ENCODE data around the gene RNF113B.

The RNF113B gene

DNA sequence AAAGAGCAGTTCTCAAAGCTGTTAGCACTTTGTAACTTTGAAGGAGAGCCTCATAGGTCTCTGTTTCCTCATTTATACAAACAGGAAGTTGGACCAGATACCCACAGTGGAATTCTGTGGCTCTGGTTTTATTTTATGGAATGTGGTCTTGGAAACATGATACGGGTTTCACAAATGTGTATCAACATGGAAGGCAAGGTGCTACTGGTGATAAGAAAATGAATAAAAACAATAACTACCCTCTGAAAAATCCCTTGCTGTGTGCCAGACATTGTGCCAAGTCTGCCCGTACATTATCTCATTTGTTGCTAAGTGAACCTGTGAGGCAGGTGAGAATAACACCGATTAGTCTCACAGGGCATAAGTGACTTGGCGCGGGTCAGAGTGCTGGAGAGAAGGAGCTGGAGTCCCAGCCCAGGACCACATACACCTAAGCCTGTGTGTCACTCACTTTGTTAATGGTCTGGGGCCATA is 45.0 kb upstream of the RNF113B start:
- DNase-seq (ENCODE audit: low read depth) = no peak
- no peak overlapping the region for H3K4me3 ChIP-seq (ENCODE audit: low read depth, low read length)
- TF ChIP-seq, protein P1, sequence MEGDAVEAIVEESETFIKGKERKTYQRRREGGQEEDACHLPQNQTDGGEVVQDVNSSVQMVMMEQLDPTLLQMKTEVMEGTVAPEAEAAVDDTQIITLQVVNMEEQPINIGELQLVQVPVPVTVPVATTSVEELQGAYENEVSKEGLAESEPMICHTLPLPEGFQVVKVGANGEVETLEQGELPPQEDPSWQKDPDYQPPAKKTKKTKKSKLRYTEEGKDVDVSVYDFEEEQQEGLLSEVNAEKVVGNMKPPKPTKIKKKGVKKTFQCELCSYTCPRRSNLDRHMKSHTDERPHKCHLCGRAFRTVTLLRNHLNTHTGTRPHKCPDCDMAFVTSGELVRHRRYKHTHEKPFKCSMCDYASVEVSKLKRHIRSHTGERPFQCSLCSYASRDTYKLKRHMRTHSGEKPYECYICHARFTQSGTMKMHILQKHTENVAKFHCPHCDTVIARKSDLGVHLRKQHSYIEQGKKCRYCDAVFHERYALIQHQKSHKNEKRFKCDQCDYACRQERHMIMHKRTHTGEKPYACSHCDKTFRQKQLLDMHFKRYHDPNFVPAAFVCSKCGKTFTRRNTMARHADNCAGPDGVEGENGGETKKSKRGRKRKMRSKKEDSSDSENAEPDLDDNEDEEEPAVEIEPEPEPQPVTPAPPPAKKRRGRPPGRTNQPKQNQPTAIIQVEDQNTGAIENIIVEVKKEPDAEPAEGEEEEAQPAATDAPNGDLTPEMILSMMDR (IDR thresholded peaks at IDR 0.05; ENCODE audit: insufficient read depth, low read depth, low read length, missing control alignments) = no peak

- DNase-seq (ENCODE audit: low read depth) = no peak
- TF ChIP-seq, protein P1 (IDR thresholded peaks at IDR 0.05; ENCODE audit: insufficient read depth, low read depth, low read length, missing control alignments) = no peak
- no peak overlapping the region for H3K4me3 ChIP-seq (ENCODE audit: low read depth, low read length)
These were observed 44.2 kb upstream of the RNF113B start for GRCh38 chr13:98221234-98221633.

DNA sequence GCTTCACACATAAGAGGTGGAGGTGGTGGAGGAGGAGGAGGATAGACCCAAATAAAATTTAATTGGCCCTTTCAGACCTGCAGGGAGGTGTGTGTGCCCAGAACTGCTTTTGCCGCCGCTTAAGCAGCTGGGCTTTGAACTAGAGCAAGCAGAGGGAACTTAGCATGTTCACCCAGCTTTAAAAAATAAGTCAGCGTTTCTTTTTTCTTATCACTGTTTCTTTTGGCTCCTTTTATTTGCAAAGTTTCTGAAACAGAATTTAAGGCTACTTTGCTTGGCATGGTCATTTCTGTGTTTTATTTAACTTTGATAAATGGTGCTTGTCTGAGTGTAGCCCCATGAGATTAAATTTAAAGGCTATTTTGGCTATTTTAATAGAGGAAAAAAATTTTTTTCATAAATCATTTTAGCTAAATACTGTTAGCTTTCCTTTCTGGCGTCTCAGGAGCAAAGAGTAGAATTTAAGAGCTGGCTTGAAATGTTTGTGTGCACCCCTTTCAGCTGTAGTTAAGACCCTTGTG is 43.3 kb upstream of the RNF113B start:
- no peak for DNase-seq (ENCODE audit: low read depth)
- H3K4me3 ChIP-seq (ENCODE audit: low read depth, low read length) = no peak overlapping the region
- TF ChIP-seq, protein P1 (IDR thresholded peaks at IDR 0.05; ENCODE audit: insufficient read depth, low read depth, low read length, missing control alignments) = no peak

DNA sequence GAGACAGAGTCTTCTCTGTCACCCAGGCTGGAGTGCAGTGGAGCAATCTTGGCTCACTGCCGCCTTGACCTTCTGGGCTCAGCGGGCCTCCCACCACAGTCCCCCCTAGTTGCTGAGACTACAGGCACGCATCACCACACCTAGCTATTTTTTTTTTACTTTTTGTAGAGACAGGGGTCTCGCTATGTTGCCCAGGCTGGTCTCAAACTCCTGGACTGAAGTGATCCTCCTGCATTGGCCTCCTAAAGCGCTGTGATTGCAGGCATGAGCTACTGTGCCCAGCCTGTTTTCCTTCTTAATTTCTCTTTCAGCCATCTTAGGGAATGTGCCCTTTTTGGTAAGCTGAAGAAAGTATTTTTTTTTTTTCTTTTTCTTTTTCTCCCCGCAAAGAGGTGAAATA is 42.6 kb upstream of the RNF113B start:
- TF ChIP-seq, protein P1 (IDR thresholded peaks at IDR 0.05; ENCODE audit: insufficient read depth, low read depth, low read length, missing control alignments) = no peak
- no peak overlapping the region for H3K4me3 ChIP-seq (ENCODE audit: low read depth, low read length)
- no peak for DNase-seq (ENCODE audit: low read depth)

DNA sequence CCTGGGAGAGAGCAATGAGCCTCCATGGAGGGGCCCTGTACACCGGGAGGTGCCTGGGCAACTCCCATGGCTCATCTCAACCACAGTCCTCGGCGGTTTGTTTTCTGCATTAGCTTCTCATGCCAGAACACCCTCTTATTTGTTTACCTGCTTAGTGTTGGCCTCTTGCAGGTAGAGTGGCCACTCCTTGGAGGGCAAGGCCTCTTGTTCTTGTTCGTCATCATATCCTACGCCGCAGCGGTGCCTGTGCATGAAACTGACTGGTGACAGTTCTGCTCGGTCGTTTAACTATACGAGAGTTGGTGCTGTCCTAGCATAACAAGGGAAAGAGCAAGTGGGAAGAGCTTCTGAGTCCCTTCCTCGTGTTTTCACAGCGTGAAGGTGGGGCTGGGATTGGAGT is 40.5 kb upstream of the RNF113B start:
- TF ChIP-seq, protein P1 (IDR thresholded peaks at IDR 0.05; ENCODE audit: insufficient read depth, low read depth, low read length, missing control alignments) = no peak
- DNase-seq (ENCODE audit: low read depth) = no peak
- H3K4me3 ChIP-seq (ENCODE audit: low read depth, low read length) = no peak overlapping the region

DNA sequence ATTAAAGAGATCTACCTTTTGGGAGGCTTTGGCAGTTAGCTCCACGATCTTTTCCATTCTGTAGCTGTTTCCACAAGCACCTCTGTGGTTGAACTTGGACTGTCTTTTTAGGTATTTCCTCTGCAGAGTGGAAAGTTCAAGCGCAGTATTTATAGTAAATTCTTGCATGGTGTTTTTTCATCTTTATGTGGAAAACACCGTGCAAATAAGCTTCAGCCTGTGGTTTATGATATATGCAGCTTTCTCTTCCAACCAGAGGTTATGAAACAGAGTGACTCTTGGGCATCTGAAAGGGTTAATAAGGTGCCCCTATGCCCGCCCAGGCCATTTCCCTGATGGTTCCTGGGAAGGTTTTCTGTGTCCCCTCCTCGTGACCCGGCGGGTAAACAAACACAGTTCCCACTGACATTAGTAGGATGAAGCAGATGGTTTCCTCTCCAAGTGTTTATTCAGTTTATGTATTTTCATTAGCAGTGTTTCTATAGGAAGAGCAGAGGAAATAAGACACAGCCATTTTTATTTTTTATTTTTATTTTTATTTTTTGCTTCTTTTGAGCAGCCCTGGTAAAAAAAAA is 39.7 kb upstream of the RNF113B start:
- TF ChIP-seq, protein P1 (IDR thresholded peaks at IDR 0.05; ENCODE audit: insufficient read depth, low read depth, low read length, missing control alignments) = no peak
- H3K4me3 ChIP-seq (ENCODE audit: low read depth, low read length) = peak overlapping the region; percentile 18
- peak; percentile 39 for DNase-seq (ENCODE audit: low read depth)

DNA sequence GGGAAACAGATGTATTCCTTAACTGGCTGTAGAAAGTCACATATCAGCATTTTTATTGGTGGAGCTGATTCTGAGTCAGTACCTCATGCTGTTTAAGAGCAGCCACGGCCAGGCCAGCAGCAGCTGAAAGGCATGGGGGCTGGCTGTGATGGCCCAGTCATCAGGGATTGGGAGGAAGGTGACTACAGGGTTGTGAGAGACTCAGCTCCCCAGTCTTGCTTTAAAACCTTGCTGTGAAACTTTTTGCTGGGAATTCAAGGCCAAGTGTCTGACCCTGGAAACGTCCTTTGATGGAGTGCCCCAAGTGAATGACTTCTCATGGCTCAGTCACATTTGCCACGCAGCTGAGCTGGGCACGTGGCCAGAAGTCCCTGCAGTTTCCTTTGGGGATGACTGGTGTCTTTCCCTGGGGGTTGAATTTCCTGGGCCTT is 39.1 kb upstream of the RNF113B start:
- TF ChIP-seq, protein P1 (IDR thresholded peaks at IDR 0.05; ENCODE audit: insufficient read depth, low read depth, low read length, missing control alignments) = no peak
- peak; percentile 23 for DNase-seq (ENCODE audit: low read depth)
- H3K4me3 ChIP-seq (ENCODE audit: low read depth, low read length) = no peak overlapping the region; the same call in 1 of the 2 replicates
